ENCODE measurements around the gene TCERG1. TPM values are rescaled to one million over a fixed set of nuclear protein-coding genes. Genes with fewer than 3 reads are reported as not detected.
"Not testable (repeated sequence)": the region's sequence is repeated elsewhere in the genome, so short reads cannot be mapped to it uniquely, and the experiment has no call there.

Gene TCERG1
- total RNA-seq, 1 donor = 71.7 TPM

DNA sequence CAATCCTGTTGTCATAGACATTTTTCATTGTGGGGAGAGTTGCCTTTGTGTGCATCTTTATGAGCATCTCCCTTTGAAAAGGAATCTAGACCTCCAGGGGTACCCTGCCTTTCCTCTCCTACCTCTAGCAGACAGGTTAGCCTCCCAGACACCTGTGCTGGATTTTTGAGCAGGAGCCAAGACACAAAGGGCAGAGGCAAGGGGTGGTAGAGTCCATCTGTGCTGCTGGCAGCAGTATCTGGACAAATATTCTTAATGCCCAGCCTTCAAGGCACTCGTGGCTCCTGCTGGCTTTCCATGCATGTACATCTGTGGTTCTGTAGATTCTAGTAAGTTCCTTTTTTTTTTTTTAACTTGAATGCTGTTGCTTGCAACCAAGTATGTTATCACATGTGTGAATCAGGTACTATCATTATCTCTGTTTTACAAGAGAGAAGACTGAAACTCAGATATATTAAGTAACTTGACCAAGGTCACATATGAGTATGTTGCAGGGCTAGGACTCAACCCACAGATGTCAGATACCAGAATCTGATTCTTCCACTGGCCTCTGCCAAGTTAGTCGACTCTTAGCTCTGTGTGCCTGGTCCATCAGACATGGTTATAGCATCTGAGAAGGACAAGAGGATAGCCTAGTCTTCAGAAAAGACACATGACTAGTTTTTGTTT lies 101.8 kb downstream of the TCERG1 start:
- no peak for DNase-seq (ENCODE audit: low read depth)
- TF ChIP-seq, protein P1, sequence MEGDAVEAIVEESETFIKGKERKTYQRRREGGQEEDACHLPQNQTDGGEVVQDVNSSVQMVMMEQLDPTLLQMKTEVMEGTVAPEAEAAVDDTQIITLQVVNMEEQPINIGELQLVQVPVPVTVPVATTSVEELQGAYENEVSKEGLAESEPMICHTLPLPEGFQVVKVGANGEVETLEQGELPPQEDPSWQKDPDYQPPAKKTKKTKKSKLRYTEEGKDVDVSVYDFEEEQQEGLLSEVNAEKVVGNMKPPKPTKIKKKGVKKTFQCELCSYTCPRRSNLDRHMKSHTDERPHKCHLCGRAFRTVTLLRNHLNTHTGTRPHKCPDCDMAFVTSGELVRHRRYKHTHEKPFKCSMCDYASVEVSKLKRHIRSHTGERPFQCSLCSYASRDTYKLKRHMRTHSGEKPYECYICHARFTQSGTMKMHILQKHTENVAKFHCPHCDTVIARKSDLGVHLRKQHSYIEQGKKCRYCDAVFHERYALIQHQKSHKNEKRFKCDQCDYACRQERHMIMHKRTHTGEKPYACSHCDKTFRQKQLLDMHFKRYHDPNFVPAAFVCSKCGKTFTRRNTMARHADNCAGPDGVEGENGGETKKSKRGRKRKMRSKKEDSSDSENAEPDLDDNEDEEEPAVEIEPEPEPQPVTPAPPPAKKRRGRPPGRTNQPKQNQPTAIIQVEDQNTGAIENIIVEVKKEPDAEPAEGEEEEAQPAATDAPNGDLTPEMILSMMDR (IDR thresholded peaks at IDR 0.05; ENCODE audit: insufficient read depth, low read depth, low read length) = no peak
- H3K4me3 ChIP-seq (ENCODE audit: low read depth, low read length) = no peak overlapping the region

- H3K4me3 ChIP-seq (ENCODE audit: low read depth, low read length) = no peak overlapping the region
- no peak for DNase-seq (ENCODE audit: low read depth)
- TF ChIP-seq, protein P1 (IDR thresholded peaks at IDR 0.05; ENCODE audit: insufficient read depth, low read depth, low read length) = no peak
Observed at GRCh38 chr5:146549615-146550014, 102.5 kb downstream of the TCERG1 start.

DNA sequence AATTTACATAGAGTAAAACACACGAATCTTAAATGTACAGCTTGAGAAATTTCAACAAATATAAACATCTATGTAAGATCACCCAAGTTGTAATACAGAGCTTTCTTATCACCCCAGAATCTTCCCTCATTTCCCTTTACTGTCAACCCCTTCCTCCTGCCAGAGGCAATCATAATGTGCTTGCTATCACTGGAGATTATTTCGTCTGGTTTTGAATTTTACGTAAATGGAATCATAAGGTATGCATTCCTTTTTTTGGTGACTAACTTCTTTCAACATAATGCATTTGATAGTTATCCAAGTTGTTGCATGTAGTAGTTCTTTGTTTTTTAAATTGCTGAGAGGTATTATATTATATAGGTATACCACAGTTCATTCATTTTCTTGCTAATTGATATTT lies 106.3 kb downstream of the TCERG1 start:
- TF ChIP-seq, protein P1 (IDR thresholded peaks at IDR 0.05; ENCODE audit: insufficient read depth, low read depth, low read length) = no peak
- no peak overlapping the region for H3K4me3 ChIP-seq (ENCODE audit: low read depth, low read length)
- DNase-seq (ENCODE audit: low read depth) = no peak

DNA sequence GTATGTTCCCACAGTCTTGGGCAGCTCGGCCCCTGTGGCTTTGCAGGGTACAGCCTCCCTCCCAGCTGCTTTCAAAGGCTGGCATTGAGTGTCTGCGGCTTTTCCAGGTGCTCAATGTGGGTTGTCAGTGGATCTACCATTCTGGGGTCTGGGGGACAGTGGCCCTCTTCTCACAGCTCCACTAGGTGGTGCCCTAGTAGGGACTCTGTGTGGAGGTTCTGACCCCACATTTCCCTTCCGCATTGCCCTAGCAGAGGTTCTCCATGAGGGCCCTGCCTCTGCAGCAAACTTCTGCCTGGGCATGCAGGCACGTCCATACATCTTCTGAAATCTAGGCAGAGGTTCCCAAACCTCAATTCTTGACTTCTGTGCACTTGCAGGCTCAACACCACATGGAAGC lies 109.8 kb downstream of the TCERG1 start:
- not testable (repeated sequence) for H3K4me3 ChIP-seq (ENCODE audit: low read depth, low read length); DNase-seq (ENCODE audit: low read depth)

DNA sequence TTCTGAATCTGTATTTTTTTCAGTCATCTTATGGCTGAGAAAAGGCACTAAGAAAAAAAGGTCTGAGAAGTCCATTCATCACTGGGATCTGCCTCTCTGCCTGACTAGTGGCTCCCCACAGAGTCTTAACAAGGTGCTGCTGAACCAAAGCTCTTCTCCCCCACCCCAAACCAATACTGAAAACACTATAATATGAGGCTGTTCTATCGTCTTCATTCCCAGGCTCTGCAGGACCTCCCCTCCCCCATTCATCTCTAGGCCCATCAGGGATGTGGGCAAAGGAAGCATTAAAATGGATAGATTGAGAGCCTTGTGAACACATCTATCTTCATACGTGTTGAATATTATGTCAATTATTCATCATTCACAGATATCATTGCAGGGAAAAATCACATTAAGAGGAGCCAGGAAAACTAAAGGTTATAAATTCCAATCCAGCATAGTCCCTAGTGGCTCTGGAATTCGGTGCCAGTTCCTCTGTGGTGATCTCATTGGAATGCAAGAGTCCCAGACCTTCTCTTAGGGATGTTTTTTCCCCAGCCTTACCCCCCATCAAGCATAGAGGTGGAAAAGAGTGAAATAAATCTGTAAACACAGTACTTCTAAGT lies 113.2 kb downstream of the TCERG1 start:
- H3K4me3 ChIP-seq (ENCODE audit: low read depth, low read length) = no peak overlapping the region
- no peak for DNase-seq (ENCODE audit: low read depth)
- TF ChIP-seq, protein P1 (IDR thresholded peaks at IDR 0.05; ENCODE audit: insufficient read depth, low read depth, low read length) = no peak

Small RNA genes lying within 50 kb of the gene (small RNA-seq; reads per million reads assigned to genes)
- gene RF02271 = not detected

Other genes with a start within 250 kb of the TCERG1 start
- gene RBM27, start 243.7 kb upstream of the TCERG1 start, total RNA-seq = 20.6 and 32.0 TPM in 2 replicates
- not detected in 2 replicates for gene POU4F3, start 108.5 kb upstream of the TCERG1 start, total RNA-seq
- gene GPR151, start 68.9 kb downstream of the TCERG1 start, total RNA-seq = not detected in 2 replicates